Fibroblast of lung (primary cell): ENCODE results near the gene NUDCD3.

Experiments
- CTCF ChIP-seq, 2 donors: IDR thresholded peaks in 1 of 2; conservative IDR thresholded peaks in 1 of 2; 1 replicate in 1 of 2; 2 replicates in 1 of 2; pipeline ENCODE4 v1.5.1; 2011 to 2012; ENCODE audit warnings: low read length in 2 of 2, control low read depth in 1 of 2, inconsistent platforms in 1 of 2, low read depth in 1 of 2, mild to moderate bottlenecking in 1 of 2
- EZH2 ChIP-seq: IDR thresholded peaks from 2 replicates; pipeline ENCODE4 v1.5.1; 2012; ENCODE audit warnings: low read length, control low read depth, mild to moderate bottlenecking; ENCODE audit errors: missing control alignments

- TF ChIP-seq CTCF (conservative IDR thresholded peaks at IDR 0.05 in 1 of 2, IDR thresholded peaks at IDR 0.05 in 1 of 2; ENCODE audit: low read depth in 1 of 2, low read length in 2 of 2) = no peak
- no peak for TF ChIP-seq EZH2
Observed at GRCh38 chr7:44461387-44461786, 29.1 kb downstream of the NUDCD3 start.
